GM23338 (cell line): ENCODE data around the gene MAP1S. TPM values are rescaled to one million over a fixed set of nuclear protein-coding genes. Genes with fewer than 3 reads are reported as not detected.
A peak's percentile ranks its signal among the peaks of the same experiment; 100 is the strongest.

ENCODE experiments used
- ATAC-seq: fragments of 200-7000 bp; cut with Tn5 transposase; 3 replicates; pipeline ENCODE4 v1.9.1; 2020
- DNase-seq: peaks from one replicate; pipeline ENCODE4 v3.0.0-alpha.2; 2015; ENCODE audit warnings: low spot score
- H2AFZ ChIP-seq: fragments of 200-600 bp; sonication (generic); 2 replicates; pipeline ENCODE4 v1.8.0; 2016; ENCODE audit warnings: antibody characterized with exemption, mild to moderate bottlenecking, moderate library complexity
- H3F3A ChIP-seq: fragments of 200-600 bp; sonication (generic); replicated peaks from 2 replicates; pipeline ENCODE4 v1.8.0; 2017; ENCODE audit warnings: antibody characterized with exemption, mixed run types, low read depth
- H3K27ac ChIP-seq: fragments of 200-600 bp; sonication (generic); 2 replicates; pipeline ENCODE4 v1.6.1; 2016; ENCODE audit warnings: low read depth
- H3K27me3 ChIP-seq: fragments of 200-600 bp; sonication (generic); 2 replicates; pipeline ENCODE4 v1.8.0; 2016; ENCODE audit warnings: mild to moderate bottlenecking, mixed run types, moderate library complexity; ENCODE audit not compliant: insufficient read depth
- H3K36me3 ChIP-seq: fragments of 200-600 bp; sonication (generic); 2 replicates; pipeline ENCODE4 v1.8.0; 2016; ENCODE audit warnings: mild to moderate bottlenecking; ENCODE audit not compliant: insufficient read depth
- H3K4me1 ChIP-seq: fragments of 200-600 bp; sonication (generic); 2 replicates; pipeline ENCODE4 v1.8.0; 2016; ENCODE audit warnings: mild to moderate bottlenecking, moderate library complexity; ENCODE audit not compliant: insufficient read depth
- H3K4me2 ChIP-seq: fragments of 200-600 bp; sonication (generic); 2 replicates; pipeline ENCODE4 v1.7.1; 2017; ENCODE audit warnings: mixed run types
- H3K4me3 ChIP-seq: fragments of 200-600 bp; sonication (generic); 2 replicates; pipeline ENCODE4 v1.6.1; 2016; ENCODE audit warnings: mixed run types
- H3K79me2 ChIP-seq: fragments of 200-600 bp; sonication (generic); replicated peaks from 2 replicates; pipeline ENCODE4 v1.8.0; 2017; ENCODE audit warnings: mild to moderate bottlenecking; ENCODE audit not compliant: insufficient read depth
- H3K9me2 ChIP-seq: fragments of 200-600 bp; sonication (generic); 2 replicates; pipeline ENCODE4 v1.8.0; 2017; ENCODE audit not compliant: insufficient read depth
- H4K20me1 ChIP-seq: fragments of 200-600 bp; sonication (generic); replicated peaks from 2 replicates; pipeline ENCODE4 v1.8.0; 2017; ENCODE audit warnings: mild to moderate bottlenecking; ENCODE audit not compliant: insufficient read depth
- H3K27ac Mint-ChIP-seq: 2 replicates; pipeline ENCODE4 v1.8.0; 2020; ENCODE audit warnings: inconsistent platforms, mild to moderate bottlenecking, moderate library complexity, mixed read lengths
- H3K27me3 Mint-ChIP-seq: 3 replicates; pipeline ENCODE4 v1.8.0; 2022; ENCODE audit warnings: low read depth, mild to moderate bottlenecking, moderate library complexity, mixed read lengths, inconsistent platforms; ENCODE audit not compliant: insufficient read depth, poor library complexity
- H3K36me3 Mint-ChIP-seq: 3 replicates; pipeline ENCODE4 v1.8.0; 2021; ENCODE audit warnings: low read depth, mild to moderate bottlenecking, inconsistent platforms, moderate library complexity, mixed read lengths
- H3K4me1 Mint-ChIP-seq: 3 replicates; pipeline ENCODE4 v1.8.0; 2020; ENCODE audit warnings: mild to moderate bottlenecking, inconsistent platforms, mixed read lengths
- H3K4me3 Mint-ChIP-seq: 3 replicates; pipeline ENCODE4 v1.8.0; 2021; ENCODE audit warnings: moderate library complexity, mild to moderate bottlenecking, inconsistent platforms, mixed read lengths
- H3K9me3 Mint-ChIP-seq: 3 replicates; pipeline ENCODE4 v1.8.0; 2020; ENCODE audit warnings: moderate library complexity, mild to moderate bottlenecking, inconsistent platforms, mixed read lengths
- CREB1 ChIP-seq: fragments of 250-450 bp; sonication (Bioruptor Pico); IDR thresholded peaks from 2 replicates; pipeline ENCODE4 v1.5.0; 2020; ENCODE audit warnings: low read depth, mild to moderate bottlenecking, moderate library complexity
- CTCF ChIP-seq, 2 experiments: fragments of 200-600 bp in 1 of 2; sonication (generic) in 1 of 2; conservative IDR thresholded peaks; 2 replicates each; pipeline versions ENCODE4 v1.5.1 to v1.6.1; 2016 to 2017; ENCODE audit warnings: antibody characterized with exemption in 2 of 2, low read depth in 2 of 2, mild to moderate bottlenecking in 2 of 2, moderate library complexity in 1 of 2
- ETS1 ChIP-seq: IDR thresholded peaks from 2 replicates; pipeline ENCODE4 v1.6.1; 2016; ENCODE audit warnings: antibody characterized with exemption
- EZH2 ChIP-seq: fragments of 200-600 bp; sonication (generic); IDR thresholded peaks from one replicate; pipeline ENCODE4 v1.8.0; 2017; ENCODE audit warnings: antibody characterized with exemption, mild to moderate bottlenecking, low read depth; ENCODE audit not compliant: unreplicated experiment
- EZH2phosphoT487 ChIP-seq: fragments of 200-600 bp; sonication (generic); IDR thresholded peaks from one replicate; pipeline ENCODE4 v1.8.1; 2018; ENCODE audit warnings: antibody characterized with exemption; ENCODE audit not compliant: unreplicated experiment
- JUNB ChIP-seq: IDR thresholded peaks from one replicate; pipeline ENCODE4 v1.6.1; 2016; ENCODE audit warnings: antibody characterized with exemption; ENCODE audit not compliant: unreplicated experiment
- NANOG ChIP-seq: IDR thresholded peaks from 2 replicates; pipeline ENCODE4 v1.6.1; 2016; ENCODE audit warnings: antibody characterized with exemption, borderline replicate concordance
- POLR2AphosphoS5 ChIP-seq: IDR thresholded peaks from 2 replicates; pipeline ENCODE4 v1.6.1; 2016; ENCODE audit warnings: antibody characterized with exemption, low read depth
- REST ChIP-seq: IDR thresholded peaks from one replicate; pipeline ENCODE4 v1.6.1; 2018; ENCODE audit warnings: antibody characterized with exemption; ENCODE audit not compliant: unreplicated experiment
- STAT1 ChIP-seq: IDR thresholded peaks from one replicate; pipeline ENCODE4 v1.6.1; 2016; ENCODE audit warnings: antibody characterized with exemption; ENCODE audit not compliant: unreplicated experiment
- ZNF114 ChIP-seq: fragments of 250-450 bp; sonication (Bioruptor Pico); IDR thresholded peaks from 2 replicates; pipeline ENCODE4 v1.5.0; 2020; ENCODE audit warnings: mild to moderate bottlenecking, moderate library complexity
- ZNF331 ChIP-seq: fragments of 250-450 bp; sonication (Bioruptor Pico); IDR thresholded peaks from 2 replicates; pipeline ENCODE4 v1.5.0; 2020; ENCODE audit warnings: low read depth, mild to moderate bottlenecking, moderate library complexity
- ZNF462 ChIP-seq: fragments of 250-450 bp; sonication (Bioruptor Pico); IDR thresholded peaks from 2 replicates; pipeline ENCODE4 v1.5.0; 2020; ENCODE audit warnings: mild to moderate bottlenecking, moderate library complexity
- polyA plus RNA-seq: library from polyadenylated mRNA; unstranded; fragments of >200 nt; fragmentation: Nextera tagmentation; extraction: Ambion mirVana; gene quantifications from 2 replicates; pipeline ENCODE4 v1.2.1, GENCODE V29; 2016
- total RNA-seq: library from RNA; depleted of rRNA; stranded (reverse); fragments of >200 nt; shearing (Covaris generic); gene quantifications from 2 replicates; pipeline ENCODE4 v1.2.3, GENCODE V29; 2014

MAP1S gene
- total and polyA plus RNA-seq, 2 experiments from 2014 or later: 102 to 104 TPM

GRCh38 chr19:17778251-17778967 is 59.1 kb downstream of the MAP1S start:
- no peaks in the 10 kb centered on the region for H3K9me2 ChIP-seq
- Mint-ChIP-seq H3K9me3 (no peaks in the 10 kb centered on the region), H3K4me3 (peak overlapping the region; percentile 73), H3K27ac (no peak overlapping the region), H3K27me3 (peaks cover 11% of the 10 kb centered on the region), H3K36me3 (peaks cover 5% of the 10 kb centered on the region; the same call in 1 of the 3 replicates), H3K4me1 (peaks cover 5% of the 10 kb centered on the region)
- DNase-seq: peak; percentile 97
- TF ChIP-seq ZNF462 (CRISPR knock-in tag) (no peak), ZNF331 (CRISPR knock-in tag) (no peak), CREB1 (CRISPR knock-in tag) (0 out of 2 replicates have a peak, but pooled peaks have one; percentile 8), POLR2AphosphoS5 (peak; percentile 43; the same call in 1 of the 2 replicates), ETS1 (no peak), ZNF114 (no peak), EZH2phosphoT487 (no peak), REST (no peak), CTCF (conservative IDR thresholded peaks at IDR 0.05; ENCODE audit: low read depth in 2 of 2) (no peak), NANOG (no peak), JUNB (no peak), STAT1 (no peak), EZH2 (no peak)
- peak; percentile 82 for ATAC-seq
- H3K27ac ChIP-seq: peak overlapping the region; percentile 74; the same call in 1 of the 2 replicates
- no peaks in the 10 kb centered on the region for H4K20me1 ChIP-seq
- peak overlapping the region; percentile 96 for H3K4me2 ChIP-seq
- H3K4me3 ChIP-seq: peak overlapping the region; percentile 85
- peak overlapping the region; percentile 90 for H2AFZ ChIP-seq
- H3K79me2 ChIP-seq: no peaks in the 10 kb centered on the region
- H3K36me3 ChIP-seq: no peaks in the 10 kb centered on the region
- no peaks in the 10 kb centered on the region for H3K27me3 ChIP-seq
- H3K4me1 ChIP-seq: no peaks in the 10 kb centered on the region
- H3F3A ChIP-seq: 0 out of 2 replicates have a peak, but pooled peaks cover 5% of the 10 kb centered on the region
